ENCODE measurements around the gene ANKS1B.

Gene ANKS1B

GRCh38 chr12:99549651-99550050 is 435.1 kb downstream of the ANKS1B start:
- DNase-seq = no peak

GRCh38 chr12:99549196-99549595 is 435.5 kb downstream of the ANKS1B start:
- no peak for DNase-seq

- DNase-seq = no peak
Observed at GRCh38 chr12:99544457-99544856, 440.3 kb downstream of the ANKS1B start.

- DNase-seq = no peak
Observed at GRCh38 chr12:99529966-99530365, 454.8 kb downstream of the ANKS1B start.

- no peak for DNase-seq
Observed at GRCh38 chr12:99528478-99528877, 456.3 kb downstream of the ANKS1B start.

GRCh38 chr12:99523853-99524252 is 460.9 kb downstream of the ANKS1B start:
- DNase-seq = no peak

GRCh38 chr12:99522456-99522855 is 462.3 kb downstream of the ANKS1B start:
- DNase-seq = no peak

- DNase-seq = no peak
Observed at GRCh38 chr12:99521664-99522063, 463.1 kb downstream of the ANKS1B start.

GRCh38 chr12:99513066-99513465 is 471.7 kb downstream of the ANKS1B start:
- no peak for DNase-seq

GRCh38 chr12:99505805-99506204 is 478.9 kb downstream of the ANKS1B start:
- DNase-seq = no peak

- no peak for DNase-seq
Observed at GRCh38 chr12:99498756-99499155, 486.0 kb downstream of the ANKS1B start.

GRCh38 chr12:99495799-99496198 is 488.9 kb downstream of the ANKS1B start:
- DNase-seq = no peak

GRCh38 chr12:99493197-99493596 is 491.5 kb downstream of the ANKS1B start:
- no peak for DNase-seq

- no peak for DNase-seq
Observed at GRCh38 chr12:99486277-99486676, 498.5 kb downstream of the ANKS1B start.

GRCh38 chr12:99479149-99479548 is 505.6 kb downstream of the ANKS1B start:
- DNase-seq = no peak

- no peak for DNase-seq
Observed at GRCh38 chr12:99476956-99477355, 507.8 kb downstream of the ANKS1B start.

GRCh38 chr12:99455350-99456035 is 529.2 kb downstream of the ANKS1B start:
- no peak for DNase-seq

GRCh38 chr12:99454539-99455172 is 530.1 kb downstream of the ANKS1B start:
- no peak for DNase-seq

- no peak for DNase-seq
Observed at GRCh38 chr12:99453836-99454538, 530.7 kb downstream of the ANKS1B start.

- DNase-seq = no peak
Observed at GRCh38 chr12:99450036-99450630, 534.6 kb downstream of the ANKS1B start.

- DNase-seq = no peak
Observed at GRCh38 chr12:99444859-99445316, 539.8 kb downstream of the ANKS1B start.

- DNase-seq = no peak
Observed at GRCh38 chr12:99442758-99443157, 542.0 kb downstream of the ANKS1B start.

- no peak for DNase-seq
Observed at GRCh38 chr12:99439399-99439798, 545.3 kb downstream of the ANKS1B start.

GRCh38 chr12:99436584-99436983 is 548.2 kb downstream of the ANKS1B start:
- DNase-seq = no peak
